Measurements from ENCODE around the gene FRMD8.

- no peak for TF ChIP-seq TAF1 (IDR thresholded peaks at IDR 0.05; ENCODE audit: borderline replicate concordance, low read depth, low read length)
- no peak for TF ChIP-seq POLR2AphosphoS5 (IDR thresholded peaks at IDR 0.05; ENCODE audit: low read depth, low read length)
Observed at GRCh38 chr11:65381716-65382032, 4.8 kb upstream of the FRMD8 start.
